Omental fat pad (tissue), 4 donors: ENCODE measurements around the gene ITGB6. TPM values are rescaled to one million over a fixed set of nuclear protein-coding genes. Genes with fewer than 3 reads are reported as not detected.
"Not testable (repeated sequence)": the region's sequence is repeated elsewhere in the genome, so short reads cannot be mapped to it uniquely, and the experiment has no call there.

Source experiments
- ATAC-seq: fragments of 150-250 bp; one replicate; pipeline ENCODE4 v1.9.1; 2016; ENCODE audit warnings: mild to moderate bottlenecking, moderate library complexity; ENCODE audit not compliant: low FRiP score
- DNase-seq: peaks from one replicate; pipeline ENCODE4 v3.0.0-alpha.2; 2019; ENCODE audit warnings: low spot score
- CTCF ChIP-seq, 3 donors: fragments of 450-650 bp; IDR thresholded peaks; one replicate each; pipeline ENCODE4 v1.5.1; 2016 to 2017; ENCODE audit warnings: antibody characterized with exemption in 3 of 3, mild to moderate bottlenecking in 3 of 3, moderate library complexity in 2 of 3
- total RNA-seq, 4 donors: library from RNA; depleted of rRNA; stranded (reverse); fragments of >200 nt; gene quantifications; one replicate each; pipeline ENCODE4 v1.1.0, GENCODE V29; 2016

Gene ITGB6
- total RNA-seq, 4 donors from 2014 or later: not detected

DNA sequence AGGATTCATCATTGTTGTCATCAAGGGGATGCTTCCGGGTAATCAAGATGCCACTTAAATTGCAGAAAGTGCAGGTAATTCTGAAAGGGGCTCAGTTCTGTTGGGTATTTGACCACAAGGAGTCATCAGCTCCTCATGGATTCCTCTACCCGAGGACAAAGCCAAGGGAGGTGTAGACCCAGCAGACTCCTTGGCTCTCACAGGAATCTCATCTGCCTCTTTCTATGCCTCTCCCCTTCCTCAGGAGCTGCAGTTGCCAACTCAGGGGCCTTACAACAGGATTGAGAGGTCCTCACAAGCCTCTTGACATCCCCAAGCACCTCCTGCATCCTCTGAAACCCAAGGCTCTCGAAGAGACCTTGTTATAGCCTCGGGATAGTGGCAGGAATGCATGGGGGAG lies 44.0 kb downstream of the ITGB6 start:
- no peak for DNase-seq
- ATAC-seq: no peak
- no peak for TF ChIP-seq CTCF (IDR thresholded peaks at IDR 0.05)

DNA sequence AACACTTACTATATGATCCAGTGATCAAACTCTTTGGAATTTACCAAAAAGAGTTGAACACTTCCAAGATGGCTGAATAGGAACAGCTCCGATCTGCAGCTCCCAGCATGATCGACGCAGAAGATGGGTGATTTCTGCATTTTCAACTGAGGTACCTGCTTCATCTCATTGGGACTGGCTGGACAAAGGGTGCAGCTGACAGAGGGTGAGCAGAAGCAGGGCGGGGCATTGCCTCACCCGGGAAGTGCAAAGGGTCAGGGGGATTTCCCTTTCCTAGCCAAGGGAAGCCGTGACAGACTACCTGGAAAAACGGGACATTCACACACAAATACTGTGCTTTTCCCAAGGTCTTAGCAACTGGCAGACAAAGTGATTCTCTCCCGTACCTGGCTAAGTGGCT lies 51.7 kb downstream of the ITGB6 start:
- DNase-seq, ATAC-seq: not testable (repeated sequence)

- no peak for TF ChIP-seq CTCF (IDR thresholded peaks at IDR 0.05)
- ATAC-seq (no peak), DNase-seq (no peak)
Observed at GRCh38 chr2:160145471-160145870, 54.6 kb downstream of the ITGB6 start.

DNA sequence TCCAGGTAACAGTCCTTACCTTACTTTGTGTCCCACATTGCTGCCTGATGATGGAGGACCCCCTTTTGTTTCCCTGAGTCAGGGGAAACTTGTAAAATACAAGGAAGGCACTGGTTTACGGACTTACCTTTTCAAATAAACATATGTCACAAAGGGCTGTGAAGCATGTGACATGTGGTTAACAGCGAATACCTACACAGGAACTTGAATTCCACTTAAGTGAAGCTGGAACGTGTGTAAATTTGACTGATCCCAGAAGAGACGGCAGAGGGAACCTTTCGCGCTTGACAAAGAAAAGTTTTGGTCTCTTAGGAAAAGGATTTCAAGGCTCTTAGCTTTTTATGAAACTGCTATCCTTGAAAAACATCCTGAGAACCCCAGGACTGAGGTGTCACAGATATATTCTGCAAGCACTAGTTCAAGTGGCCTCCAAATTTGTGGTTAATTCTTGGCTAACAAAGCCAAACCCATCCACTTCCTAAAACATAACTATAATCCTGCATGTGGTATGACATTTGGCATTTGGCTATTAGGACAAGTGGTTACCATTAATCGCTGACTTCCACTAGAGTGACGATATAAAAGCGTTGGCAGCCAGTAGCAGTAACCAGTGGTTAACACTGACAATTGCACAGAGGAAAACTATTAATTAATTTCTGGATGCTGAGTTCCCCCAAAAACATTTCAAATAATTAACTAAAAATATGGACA lies 55.6 kb downstream of the ITGB6 start:
- TF ChIP-seq CTCF (IDR thresholded peaks at IDR 0.05): no peak
- DNase-seq: no peak
- no peak for ATAC-seq

- DNase-seq (no peak), ATAC-seq (no peak)
- no peak for TF ChIP-seq CTCF (IDR thresholded peaks at IDR 0.05)
Observed at GRCh38 chr2:160142472-160142871, 57.6 kb downstream of the ITGB6 start.

DNA sequence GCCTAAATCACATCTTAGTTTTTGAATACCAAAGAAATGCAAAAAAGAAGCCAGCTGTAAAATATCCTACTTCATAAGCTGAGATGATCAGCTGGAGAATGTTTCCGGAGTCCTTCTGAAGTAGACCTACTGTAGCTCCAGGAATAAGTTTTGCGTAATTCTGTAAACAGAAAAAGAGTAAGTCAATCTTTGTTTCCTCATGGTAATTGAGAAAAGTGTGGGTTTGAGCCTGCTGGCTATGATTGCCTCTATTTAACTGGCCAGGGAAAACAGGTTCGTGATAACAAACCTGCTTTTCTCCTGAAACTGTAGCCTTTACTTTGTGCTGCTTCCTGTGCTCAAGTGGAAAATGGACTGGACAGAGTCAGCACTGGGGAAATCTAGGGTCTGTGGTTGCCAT lies 58.2 kb downstream of the ITGB6 start:
- ATAC-seq: no peak
- no peak for TF ChIP-seq CTCF (IDR thresholded peaks at IDR 0.05)

DNA sequence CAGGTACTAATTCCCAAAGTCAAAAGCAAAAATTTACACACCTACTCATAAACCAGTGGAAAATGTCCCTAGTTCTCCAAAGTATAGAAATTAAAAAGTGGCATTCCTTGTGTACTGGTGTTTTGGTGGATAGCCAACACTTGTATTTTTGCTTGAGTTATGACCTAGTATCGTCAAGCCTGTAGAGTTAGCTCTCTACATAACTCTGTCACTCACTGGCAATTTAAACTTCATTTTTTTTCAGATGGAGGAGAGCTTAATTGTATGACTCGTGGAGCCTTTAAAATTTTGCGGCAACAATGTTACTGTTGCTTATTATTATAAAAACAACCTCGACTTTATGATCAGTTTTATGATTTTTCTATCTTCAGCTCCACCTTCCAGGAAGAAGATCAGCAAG lies 58.7 kb downstream of the ITGB6 start:
- DNase-seq (no peak), ATAC-seq (no peak)
- TF ChIP-seq CTCF (IDR thresholded peaks at IDR 0.05): no peak

More for the DNA sequence above, 58.2 kb downstream of the ITGB6 start:
- DNase-seq: no peak
